ENCODE results near the gene DPM1. TPM values are rescaled to one million over a fixed set of nuclear protein-coding genes. Genes with fewer than 3 reads are reported as not detected.

The DPM1 gene
- polyA plus RNA-seq (ENCODE audit: insufficient read length in 4 of 4) = 10 to 100 TPM; 62.8 to 74.5 (median 70.1) TPM

DNA sequence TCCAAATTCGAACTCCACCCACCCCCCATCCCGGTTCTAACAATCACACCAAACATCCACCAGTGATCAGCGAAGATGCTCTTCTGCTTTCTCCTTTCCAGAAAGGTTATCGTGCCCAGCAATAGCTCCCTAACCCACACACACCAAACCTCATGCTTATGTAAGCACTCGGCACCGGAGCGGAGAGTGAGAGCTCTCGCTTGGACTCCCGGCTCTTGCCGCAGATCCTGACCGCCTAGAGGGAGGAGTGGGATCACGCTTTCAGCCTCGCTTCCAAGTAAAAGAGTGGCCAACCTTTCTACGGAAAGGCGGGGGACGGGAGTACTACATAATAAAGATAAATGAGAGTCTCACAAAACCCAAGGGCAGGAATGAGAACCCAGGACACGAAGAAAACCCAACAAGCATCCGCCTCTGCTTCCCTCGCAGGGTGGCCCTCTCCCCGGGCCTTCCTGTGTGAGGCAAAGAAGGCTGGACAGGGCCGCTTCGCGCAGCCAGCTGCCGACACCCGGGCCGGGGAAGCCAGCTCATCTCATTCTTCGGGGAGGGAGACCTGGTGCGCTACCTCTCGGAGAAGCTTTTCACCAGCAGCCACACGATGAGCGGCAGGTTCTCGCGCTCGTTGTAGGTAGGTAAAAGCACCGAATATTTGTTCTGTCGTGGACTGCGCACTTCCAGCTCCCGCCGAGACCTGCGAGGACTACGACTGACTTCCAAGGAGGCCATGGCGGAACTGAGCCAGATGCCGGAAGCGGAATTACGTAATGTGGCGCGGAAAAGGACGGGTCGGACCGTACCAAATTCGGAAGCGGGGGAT, at the start of gene DPM1:
Gene DPM1, minus strand, starts transcription at position 735 of the 817 bp plus-strand sequence. Its CDS starts 9 bp downstream, at position 726.
- DNase-seq (ENCODE audit: low read depth in 4 of 4, low spot score in 3 of 4) = peak in 2 of 4 donors; percentile 5 to 88

DNA sequence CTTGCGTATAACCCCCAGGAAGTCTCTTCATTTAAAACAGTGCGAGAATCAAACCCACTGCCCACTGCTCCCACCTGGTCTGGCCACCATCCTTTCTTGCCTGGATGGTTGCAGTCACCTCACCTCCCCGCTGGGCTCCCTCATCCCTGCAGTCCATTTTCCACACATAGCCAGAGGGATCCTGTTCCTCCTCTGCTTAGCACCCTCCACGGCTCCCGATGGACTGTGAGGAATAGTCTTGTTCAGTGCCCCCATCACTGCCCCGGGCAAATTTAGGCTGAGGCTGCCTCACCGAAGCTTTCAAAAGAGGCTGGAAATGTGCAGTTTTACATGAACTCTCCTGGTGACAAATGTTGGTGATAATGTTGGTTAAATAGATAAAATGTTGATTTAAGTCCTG, 46.9 kb upstream of the DPM1 start:
- no peak for DNase-seq (ENCODE audit: low read depth in 4 of 4, low spot score in 3 of 4)

DNA sequence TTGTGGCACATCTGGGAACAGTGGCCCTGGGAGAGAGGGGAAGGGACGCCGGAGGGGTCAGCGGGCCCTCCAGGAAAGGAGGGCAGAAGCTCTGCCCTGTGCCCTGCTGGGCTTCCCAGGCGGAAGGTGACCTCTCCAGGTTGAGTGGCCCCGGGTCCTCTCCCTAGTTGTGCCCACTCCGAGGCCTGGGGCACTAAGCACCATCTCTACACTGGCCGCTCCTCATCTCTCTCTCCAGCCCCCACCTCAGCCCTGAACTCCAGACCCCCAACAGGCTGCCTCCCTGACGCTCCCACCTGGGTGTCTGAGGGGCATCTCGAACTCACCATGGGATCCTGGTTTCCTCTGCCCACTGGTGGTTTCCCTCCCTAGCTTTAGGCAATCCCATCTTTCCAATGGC, 46.4 kb upstream of the DPM1 start:
- DNase-seq (ENCODE audit: low read depth in 4 of 4, low spot score in 3 of 4) = no peak

DNA sequence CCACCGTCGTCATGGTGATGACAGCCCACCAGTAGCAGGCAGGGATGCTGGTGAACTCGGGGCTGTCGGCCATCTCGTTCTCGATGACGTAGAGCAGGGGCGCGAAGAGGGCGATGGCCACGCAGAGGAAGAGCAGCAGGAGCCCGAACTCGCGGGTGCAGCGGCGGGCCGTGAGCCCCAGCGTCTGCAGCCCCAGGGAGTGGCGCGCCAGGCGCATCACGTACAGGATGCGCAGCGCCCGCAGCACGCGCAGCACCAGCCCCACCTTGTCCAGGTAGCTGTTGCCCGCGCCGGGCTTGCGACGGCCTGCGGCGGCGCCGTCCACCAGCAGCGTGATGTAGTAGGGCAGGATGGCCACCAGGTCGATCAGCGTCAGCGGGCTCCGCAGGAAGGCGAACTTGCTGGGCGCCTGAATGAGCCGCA, 46.0 kb upstream of the DPM1 start:
- no peak for DNase-seq (ENCODE audit: low read depth in 4 of 4, low spot score in 3 of 4)

DNA sequence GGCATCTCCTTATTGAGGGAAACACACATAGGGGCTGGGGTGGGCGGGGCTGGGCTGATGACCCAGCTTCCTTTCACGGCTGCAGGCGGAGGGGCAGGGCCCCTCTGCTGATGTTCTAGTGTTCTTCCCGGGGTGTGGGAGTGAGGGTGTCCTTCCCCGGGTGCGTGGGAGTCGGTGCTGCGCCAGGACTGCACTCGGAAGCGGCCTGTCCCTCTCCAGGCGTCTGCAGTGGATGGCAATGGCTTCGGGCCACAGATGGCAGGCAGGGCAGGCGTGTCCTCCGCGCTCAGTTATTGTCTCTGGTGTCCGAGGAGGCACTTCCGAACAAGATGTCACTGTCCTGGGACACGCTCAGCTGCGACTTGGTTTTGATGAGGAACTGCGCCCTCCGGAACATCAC, 45.4 kb upstream of the DPM1 start:
- DNase-seq (ENCODE audit: low read depth in 4 of 4, low spot score in 3 of 4) = no peak

DNA sequence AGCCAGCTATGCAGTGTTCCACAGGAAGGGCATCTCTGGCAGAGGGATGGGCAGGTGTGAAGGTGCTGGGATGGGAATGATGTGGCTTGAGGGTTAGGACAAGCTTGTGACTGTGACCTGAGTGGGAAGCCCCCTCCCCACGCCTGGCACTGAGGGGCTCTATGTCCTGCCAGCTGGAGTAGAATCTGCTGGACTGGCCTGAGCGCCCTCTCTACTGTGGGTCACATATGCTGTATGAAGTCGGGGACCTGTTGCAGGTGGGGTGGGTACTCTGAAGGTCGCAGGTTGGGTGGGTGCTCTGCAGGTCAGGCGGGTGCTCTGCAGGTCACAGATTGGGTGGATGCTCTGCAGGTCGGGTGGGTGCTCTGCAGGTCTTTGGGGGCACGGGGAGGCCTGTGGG, 44.3 kb upstream of the DPM1 start:
- DNase-seq (ENCODE audit: low read depth in 4 of 4, low spot score in 3 of 4) = no peak

DNA sequence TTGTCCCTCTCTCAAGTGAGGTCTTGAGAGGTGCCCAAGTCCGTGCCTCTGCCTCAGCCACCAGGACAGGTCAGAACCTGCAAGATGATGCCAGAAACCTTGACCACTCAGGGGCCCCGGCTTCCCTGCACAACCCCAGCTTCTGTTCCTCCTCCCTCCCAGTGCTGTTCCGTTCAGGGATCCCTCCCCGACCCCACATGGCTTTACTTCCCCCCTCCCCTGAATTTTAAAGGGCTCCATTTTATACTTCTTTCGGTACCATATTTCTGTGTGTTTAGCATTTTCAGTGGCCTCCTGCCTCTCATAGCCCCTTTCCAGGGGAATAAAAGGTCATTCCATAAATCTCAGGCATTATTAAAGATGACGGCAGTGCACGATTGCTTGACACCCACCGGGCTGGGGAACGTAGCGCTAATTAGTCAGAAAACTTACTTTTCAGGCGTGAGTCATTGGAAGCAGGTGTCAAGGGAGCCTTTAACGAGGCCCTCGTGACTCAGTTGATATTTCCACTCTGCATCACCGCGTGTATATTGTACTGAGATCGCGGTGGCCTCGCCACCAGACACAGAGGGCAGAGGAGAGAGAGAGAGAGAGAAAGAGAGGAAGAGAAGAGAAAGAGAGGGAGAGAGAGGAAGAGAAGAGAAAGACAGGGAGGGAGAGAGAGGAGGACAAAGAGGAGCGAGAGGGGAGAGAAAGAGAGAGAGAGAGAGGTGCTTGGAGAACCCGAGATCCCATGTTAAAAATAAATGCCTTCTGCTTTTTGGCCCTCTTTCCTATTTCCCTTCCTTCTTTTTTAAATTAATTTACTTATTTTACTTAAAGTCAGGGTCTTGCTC, 43.3 kb upstream of the DPM1 start:
- no peak for DNase-seq (ENCODE audit: low read depth in 4 of 4, low spot score in 3 of 4)

DNA sequence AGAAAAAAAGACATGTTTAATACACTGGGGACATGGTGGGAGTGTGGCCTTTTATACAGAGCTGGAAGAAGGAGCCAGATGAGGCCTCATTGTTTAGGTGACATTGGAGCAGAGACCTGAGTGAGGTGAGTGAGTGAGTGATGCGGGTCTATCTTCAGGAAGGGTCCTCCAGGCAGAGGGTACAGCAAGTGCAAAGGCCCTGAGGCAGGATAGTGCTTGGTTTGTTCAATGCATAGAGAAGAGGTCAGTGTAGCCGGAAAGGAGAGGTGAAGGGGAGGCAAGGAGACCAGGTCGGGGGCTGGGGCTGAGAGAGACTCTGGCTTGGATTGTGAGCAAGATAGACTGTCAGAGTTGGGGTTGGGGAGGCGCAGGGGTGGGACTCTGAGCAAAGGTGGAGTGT, 41.0 kb upstream of the DPM1 start:
- DNase-seq (ENCODE audit: low read depth in 4 of 4, low spot score in 3 of 4) = no peak

DNA sequence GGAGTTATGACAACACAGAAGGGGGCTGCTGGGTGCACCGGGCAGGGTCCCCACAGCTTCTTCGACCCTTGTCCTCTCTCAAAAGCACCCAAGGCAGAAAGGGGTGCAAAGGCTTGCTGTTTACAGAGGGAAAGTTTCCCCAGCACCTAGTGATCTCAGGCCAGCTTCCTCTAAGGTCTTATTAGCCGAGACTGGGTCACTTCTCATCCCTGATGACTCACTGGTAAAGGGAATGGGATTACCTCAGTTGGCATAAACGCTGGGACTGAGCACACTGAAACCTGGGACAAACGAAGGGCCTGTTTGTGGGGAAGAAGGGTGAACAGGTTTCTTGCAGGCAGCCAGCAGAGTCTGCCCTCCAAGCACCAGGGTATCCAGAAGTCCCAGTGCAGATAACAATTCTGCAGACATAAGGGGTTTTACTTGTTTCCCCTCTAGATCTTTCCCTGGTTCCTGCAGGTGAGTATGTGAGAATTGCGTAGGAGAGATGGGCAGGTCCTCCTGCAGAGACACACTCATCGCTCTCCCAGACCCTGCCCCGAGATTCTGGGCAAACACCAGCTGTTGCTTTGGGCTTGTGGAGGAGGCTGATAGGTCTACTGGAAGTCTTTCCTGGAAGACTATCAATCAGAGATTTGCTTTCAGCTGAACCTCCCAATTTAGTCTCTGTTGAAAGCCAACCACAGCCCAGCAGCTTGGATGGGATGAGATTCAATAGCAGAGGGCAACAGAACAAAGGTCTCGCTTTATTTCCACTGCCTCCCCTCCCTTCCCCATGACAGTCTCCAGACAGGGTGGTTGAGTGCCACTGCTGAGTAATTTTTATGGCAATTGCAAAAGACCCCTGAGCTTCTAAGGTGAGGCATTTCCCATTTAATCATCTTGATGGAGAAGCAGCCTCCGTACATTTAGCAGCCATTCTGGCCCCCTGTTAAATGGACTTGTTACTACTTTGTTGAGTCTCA, 38.9 kb upstream of the DPM1 start:
- no peak for DNase-seq (ENCODE audit: low read depth in 4 of 4, low spot score in 3 of 4)

DNA sequence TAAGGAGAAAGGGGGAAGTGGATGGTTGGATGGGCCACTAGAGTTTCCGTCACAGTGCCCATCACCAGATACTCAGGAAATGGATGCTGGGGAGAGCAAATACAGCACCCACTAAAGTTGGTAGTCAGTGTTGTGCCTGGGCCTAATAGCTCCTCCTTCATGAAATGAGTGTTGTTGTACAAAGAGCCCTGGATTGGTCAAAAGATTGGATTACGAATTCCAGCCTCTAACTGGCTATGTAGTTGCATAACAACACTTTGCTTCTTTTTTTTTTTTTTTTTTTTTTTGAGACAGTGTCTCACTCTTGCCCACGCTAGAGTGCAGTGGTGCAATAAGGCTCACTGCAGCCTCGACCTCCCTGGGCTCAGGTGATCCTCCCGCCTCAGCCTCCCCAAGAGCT, 37.2 kb upstream of the DPM1 start:
- no peak for DNase-seq (ENCODE audit: low read depth in 4 of 4, low spot score in 3 of 4)

DNA sequence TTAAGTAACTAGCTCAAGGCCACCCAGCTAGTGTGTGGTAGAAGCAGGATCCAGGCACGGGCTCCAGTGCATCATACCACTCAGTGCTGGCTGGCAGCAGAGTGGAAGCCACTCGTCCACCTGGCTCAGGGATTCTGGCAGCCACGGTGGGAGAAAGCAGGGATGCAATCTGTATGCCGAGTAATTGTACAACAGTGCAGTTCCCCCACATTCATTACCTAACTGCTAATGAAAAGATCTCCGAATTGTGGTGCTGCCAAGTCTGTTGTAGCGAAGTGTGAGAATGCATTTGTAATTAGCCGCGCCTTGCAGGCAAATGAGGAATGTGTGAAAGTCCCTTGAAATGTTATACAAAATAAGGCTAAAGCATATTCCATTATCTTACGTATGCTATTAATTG, 35.5 kb upstream of the DPM1 start:
- DNase-seq (ENCODE audit: low read depth in 4 of 4, low spot score in 3 of 4) = no peak

DNA sequence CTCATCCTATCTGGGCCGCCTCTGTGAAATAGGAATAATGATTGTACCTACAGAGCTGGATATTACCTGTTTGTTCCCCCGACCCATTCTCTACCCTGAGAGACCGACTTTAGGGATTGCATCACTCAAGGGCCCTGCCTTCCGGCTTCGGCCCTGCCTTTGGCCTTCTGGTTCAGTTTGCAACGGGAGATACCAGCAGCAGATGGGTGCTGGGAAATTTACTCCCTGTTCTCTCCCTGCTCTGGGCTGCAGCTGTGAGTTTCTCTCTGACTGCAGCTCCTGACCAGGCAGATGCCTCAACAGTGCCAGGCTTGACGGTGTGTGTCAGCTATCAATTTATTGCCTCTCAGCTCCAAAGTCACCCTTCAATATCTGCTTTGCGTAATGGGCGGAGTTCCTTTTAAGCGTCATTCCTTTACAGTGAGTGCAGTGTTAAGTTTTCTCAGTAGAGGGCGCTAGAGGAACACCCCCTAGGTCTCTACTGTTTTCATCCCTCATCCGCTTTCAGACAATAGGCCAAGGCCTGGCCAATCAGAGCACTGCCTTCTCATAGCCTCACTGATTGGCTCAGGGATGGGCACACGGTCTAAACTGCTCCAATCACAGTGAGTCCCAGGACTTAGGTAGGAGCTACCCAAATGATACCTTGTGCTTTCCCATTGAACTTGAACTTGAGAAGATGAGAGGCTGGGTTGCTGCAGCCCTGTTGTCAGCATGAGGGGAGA, 34.6 kb upstream of the DPM1 start:
- DNase-seq (ENCODE audit: low read depth in 4 of 4, low spot score in 3 of 4) = no peak

DNA sequence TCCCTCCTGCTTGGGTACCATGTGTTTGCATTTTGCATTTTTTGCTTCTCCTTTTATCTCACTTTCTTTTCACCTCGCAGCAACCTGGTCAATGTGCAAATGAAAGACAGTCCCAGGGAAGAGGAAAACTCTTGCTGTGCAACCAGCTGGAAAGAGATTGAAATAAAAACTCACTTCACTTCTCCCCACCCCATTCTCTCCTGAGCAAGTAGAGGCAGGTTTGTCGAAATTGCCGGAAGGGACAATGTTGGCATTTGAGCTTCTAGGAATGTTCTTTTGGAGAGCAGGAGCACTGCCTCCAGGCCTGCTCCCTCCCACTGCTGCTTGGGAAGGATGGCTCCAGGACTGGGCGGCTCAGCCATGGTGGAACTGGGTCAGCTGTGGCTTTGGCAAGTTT, 34.0 kb upstream of the DPM1 start:
- DNase-seq (ENCODE audit: low read depth in 4 of 4, low spot score in 3 of 4) = no peak

DNA sequence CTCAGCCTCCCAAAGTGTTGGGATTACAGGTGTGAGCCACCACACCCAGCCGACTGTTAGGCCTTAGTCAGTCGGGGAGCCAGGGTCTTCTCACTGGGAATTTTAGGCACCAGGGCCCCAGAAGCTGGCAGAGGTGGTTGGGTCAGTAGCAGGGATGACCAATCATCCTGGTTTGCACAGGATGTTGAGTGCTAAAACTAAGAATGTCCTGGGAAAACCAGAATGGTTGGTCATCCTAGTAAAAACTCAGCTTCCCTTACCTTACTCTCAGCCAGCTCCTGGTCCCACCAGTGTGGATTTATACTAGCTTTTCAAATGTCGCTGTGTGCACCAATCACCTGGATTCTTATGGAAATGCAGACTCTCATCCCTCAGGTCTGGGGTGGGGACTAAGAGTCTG, 32.7 kb upstream of the DPM1 start:
- no peak for DNase-seq (ENCODE audit: low read depth in 4 of 4, low spot score in 3 of 4)

DNA sequence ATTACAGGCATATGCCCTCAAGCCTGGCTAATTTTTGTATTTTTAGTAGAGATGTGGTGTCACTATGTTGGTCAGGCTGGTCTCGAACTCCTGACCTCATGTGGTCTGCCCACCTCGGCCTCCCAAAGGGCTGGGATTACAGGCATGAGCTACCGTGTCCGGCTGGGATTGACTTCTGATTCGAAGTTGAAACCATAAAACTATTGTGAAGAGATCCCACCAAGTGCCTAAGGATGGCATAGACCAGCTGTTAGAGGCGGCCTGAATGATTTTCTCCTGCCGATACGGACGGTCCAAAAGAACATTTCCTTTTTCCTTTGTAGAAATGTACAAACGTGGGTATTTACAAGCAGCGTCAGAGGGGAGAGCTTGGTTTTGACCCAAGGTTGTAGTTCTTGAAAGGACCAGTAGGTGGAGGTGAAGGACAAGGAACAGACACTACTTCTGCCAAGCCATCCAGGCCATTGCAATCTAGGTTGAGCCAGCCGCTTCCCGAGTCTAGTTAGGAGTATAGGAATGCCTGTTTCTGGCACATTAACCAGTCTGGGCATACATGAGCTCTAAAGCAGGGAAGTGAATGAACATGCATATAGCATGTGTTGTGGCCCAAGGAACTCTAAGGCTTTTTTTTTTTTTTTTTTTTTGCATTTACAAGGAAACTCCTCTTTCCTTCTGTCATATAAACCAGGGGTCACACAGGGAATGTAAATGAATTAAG, 29.3 kb upstream of the DPM1 start:
- DNase-seq (ENCODE audit: low read depth in 4 of 4, low spot score in 3 of 4) = peak; percentile 72 to 85 (median 78)

DNA sequence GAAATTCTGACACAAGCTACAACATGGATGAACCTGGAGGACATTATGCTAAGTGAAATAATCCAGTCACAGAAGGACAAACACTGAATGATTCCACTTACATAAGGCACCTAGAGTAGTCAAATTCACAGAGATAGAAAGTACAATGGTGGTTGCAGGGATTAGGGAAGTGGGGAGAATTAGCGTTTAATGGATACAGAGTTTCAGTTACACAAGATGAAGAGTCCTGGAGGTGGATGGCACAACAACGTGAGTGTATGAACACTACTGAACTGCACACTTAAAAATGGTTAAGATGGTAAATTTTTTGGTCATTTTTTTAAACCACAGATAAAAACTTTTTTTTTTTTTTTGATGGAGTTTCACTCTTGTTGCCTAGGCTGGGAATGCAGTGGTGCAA, 25.0 kb upstream of the DPM1 start:
- DNase-seq (ENCODE audit: low read depth in 4 of 4, low spot score in 3 of 4) = no peak

DNA sequence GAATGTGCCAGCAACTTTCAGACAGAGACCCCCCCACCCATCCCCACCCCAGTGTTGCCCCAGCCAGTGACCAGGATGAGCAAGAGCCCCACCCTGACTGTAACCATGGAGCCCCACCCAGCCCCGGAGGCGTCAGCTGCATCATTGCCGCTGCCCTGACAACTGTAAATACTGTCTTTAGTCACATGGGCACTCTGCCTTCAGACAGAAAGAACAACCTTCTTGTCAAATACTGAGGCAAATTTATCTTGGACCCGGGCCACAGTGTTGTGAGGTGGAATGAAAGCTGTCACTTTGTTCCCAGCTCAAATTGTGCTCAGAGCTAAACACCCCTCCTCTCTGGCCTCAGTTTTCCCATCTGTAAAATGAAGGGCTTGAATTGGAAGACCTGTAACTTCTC, 24.0 kb upstream of the DPM1 start:
- no peak for DNase-seq (ENCODE audit: low read depth in 4 of 4, low spot score in 3 of 4)

DNA sequence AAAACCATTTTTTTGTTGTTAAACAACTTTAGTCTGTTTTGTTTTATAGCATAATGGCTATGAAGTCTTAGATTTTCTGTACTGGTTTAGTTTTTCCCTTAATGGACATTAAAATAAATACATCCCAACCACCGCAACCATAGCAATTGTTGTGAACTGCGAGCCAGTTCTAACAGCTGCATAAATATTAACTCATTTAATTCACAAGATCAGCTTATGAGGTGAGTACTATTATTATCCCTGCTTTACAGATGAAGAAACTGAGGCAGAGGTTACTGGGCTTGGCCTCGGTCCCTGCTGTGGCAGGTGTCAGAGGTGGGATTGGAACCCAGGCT, 23.3 kb upstream of the DPM1 start:
- no peak for DNase-seq (ENCODE audit: low read depth in 4 of 4, low spot score in 3 of 4)

DNA sequence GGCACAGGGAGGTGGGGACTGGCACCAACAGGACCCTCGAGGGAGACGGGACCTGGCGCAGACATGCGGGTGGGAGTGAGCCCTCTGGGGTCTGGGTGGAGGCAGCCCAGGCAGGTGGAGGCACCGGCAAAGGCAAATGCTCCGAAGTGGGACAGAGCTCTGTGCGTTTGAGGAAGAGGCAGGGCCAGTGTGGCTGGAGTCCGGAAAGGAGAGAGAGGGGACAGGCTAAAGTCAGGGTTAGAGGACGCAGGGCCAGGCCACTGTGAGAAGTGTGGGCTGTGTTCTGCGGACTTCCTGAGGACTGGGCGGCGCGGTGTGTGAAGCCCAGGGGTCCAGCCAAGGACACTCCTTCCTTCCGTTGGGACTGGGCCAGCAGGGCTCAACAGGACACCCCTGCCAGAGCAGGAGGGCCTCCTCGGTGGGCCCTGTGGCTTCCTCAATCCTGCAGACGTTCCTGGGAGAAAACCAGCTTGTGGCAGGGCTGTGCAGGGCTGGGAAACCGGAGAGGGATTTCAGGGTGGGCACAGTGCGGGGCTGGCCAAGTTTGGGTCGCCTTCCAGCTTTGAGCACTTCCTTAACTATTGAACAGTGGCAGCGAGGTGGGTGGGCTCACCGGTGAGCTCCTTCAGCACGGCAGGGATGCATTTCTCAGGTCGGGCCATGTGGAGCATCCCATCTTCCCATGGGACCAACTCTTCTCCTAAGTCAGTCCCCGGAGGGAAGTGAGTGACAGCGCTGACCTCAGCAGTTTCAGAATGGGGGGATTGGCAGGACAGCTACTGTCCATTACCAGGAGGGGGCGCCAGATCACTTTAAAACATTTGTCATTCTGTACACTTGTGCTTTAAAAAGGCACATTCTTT, 22.8 kb upstream of the DPM1 start:
- no peak for DNase-seq (ENCODE audit: low read depth in 4 of 4, low spot score in 3 of 4)

All from right renal pelvis (tissue), 4 donors.